SJCRH30 (cell line): ENCODE data around the gene ERN1. TPM values are rescaled to one million over a fixed set of nuclear protein-coding genes. Genes with fewer than 3 reads are reported as not detected.

Experiments used
- DNase-seq, 2 experiments: peaks; one replicate each; pipeline ENCODE4 v3.0.0-alpha.2; 2015 to 2020
- H3K27ac ChIP-seq: fragments of 250-450 bp; sonication (Bioruptor Pico); 2 replicates; pipeline ENCODE4 v1.5.1; 2020; ENCODE audit warnings: mild to moderate bottlenecking, moderate library complexity
- H3K27me3 ChIP-seq: fragments of 250-450 bp; sonication (Bioruptor Pico); 2 replicates; pipeline ENCODE4 v1.5.1; 2020; ENCODE audit warnings: mild to moderate bottlenecking, moderate library complexity
- H3K36me3 ChIP-seq: fragments of 250-450 bp; sonication (Bioruptor Pico); 2 replicates; pipeline ENCODE4 v1.5.1; 2020; ENCODE audit warnings: mild to moderate bottlenecking, moderate library complexity
- H3K4me1 ChIP-seq: fragments of 250-450 bp; sonication (Bioruptor Pico); 2 replicates; pipeline ENCODE4 v1.5.1; 2020; ENCODE audit warnings: mild to moderate bottlenecking, moderate library complexity
- H3K4me3 ChIP-seq: fragments of 250-450 bp; sonication (Bioruptor Pico); 2 replicates; pipeline ENCODE4 v1.5.1; 2020; ENCODE audit warnings: mild to moderate bottlenecking, moderate library complexity
- H3K9me3 ChIP-seq: fragments of 250-450 bp; sonication (Bioruptor Pico); replicated peaks from 2 replicates; pipeline ENCODE4 v1.5.1; 2020; ENCODE audit warnings: mild to moderate bottlenecking, moderate library complexity
- total RNA-seq: library from RNA; depleted of rRNA; stranded (reverse); fragments of >200 nt; shearing (Covaris generic); gene quantifications from 2 replicates; pipeline ENCODE4 v1.2.3, GENCODE V29; 2014

ERN1 gene
- total RNA-seq, 1 experiment from 2014 or later = 2.2 TPM

- no peaks in the 10 kb centered on the region for H3K27me3 ChIP-seq
- no peak overlapping the region for H3K27ac ChIP-seq
- no peak overlapping the region for H3K4me3 ChIP-seq
- no peak for DNase-seq
- H3K9me3 ChIP-seq = no peaks in the 10 kb centered on the region
- peaks cover 9% of the 10 kb centered on the region for H3K4me1 ChIP-seq
- no peaks in the 10 kb centered on the region for H3K36me3 ChIP-seq
Measured at GRCh38 chr17:64097196-64097936, 32.6 kb downstream of the ERN1 start.

GRCh38 chr17:64096037-64096436 lies 33.9 kb downstream of the ERN1 start:
- no peak for DNase-seq
- Histone ChIP-seq H3K36me3 (no peaks in the 10 kb centered on the region), H3K4me1 (peaks cover 9% of the 10 kb centered on the region), H3K4me3 (no peak overlapping the region), H3K27ac (peak overlapping the region; percentile 14; the same call in 1 of the 2 replicates), H3K27me3 (no peaks in the 10 kb centered on the region), H3K9me3 (no peaks in the 10 kb centered on the region)

GRCh38 chr17:64095144-64095882 lies 34.6 kb downstream of the ERN1 start:
- Histone ChIP-seq H3K9me3 (no peaks in the 10 kb centered on the region), H3K27ac (peak overlapping the region; percentile 14; the same call in 1 of the 2 replicates), H3K4me3 (no peak overlapping the region), H3K36me3 (no peaks in the 10 kb centered on the region), H3K27me3 (no peaks in the 10 kb centered on the region), H3K4me1 (peaks cover 9% of the 10 kb centered on the region)
- peak; percentile 46 to 66 for DNase-seq

- no peaks in the 10 kb centered on the region for H3K9me3 ChIP-seq
- H3K27me3 ChIP-seq = no peaks in the 10 kb centered on the region
- H3K4me3 ChIP-seq = no peak overlapping the region
- no peak overlapping the region for H3K27ac ChIP-seq
- no peak for DNase-seq
- H3K36me3 ChIP-seq = no peaks in the 10 kb centered on the region
- peaks cover 9% of the 10 kb centered on the region for H3K4me1 ChIP-seq
Measured at GRCh38 chr17:64094412-64094811, 35.5 kb downstream of the ERN1 start.

GRCh38 chr17:64092952-64093451 lies 36.9 kb downstream of the ERN1 start:
- Histone ChIP-seq H3K4me1 (peaks cover 9% of the 10 kb centered on the region), H3K27me3 (no peaks in the 10 kb centered on the region), H3K36me3 (no peaks in the 10 kb centered on the region), H3K9me3 (no peaks in the 10 kb centered on the region), H3K27ac (no peak overlapping the region), H3K4me3 (no peak overlapping the region)
- no peak for DNase-seq

- Histone ChIP-seq H3K4me3 (no peak overlapping the region), H3K27ac (no peak overlapping the region), H3K9me3 (no peaks in the 10 kb centered on the region), H3K4me1 (peaks cover 9% of the 10 kb centered on the region), H3K27me3 (no peaks in the 10 kb centered on the region), H3K36me3 (no peaks in the 10 kb centered on the region)
- DNase-seq = no peak
Measured at GRCh38 chr17:64092113-64092512, 37.8 kb downstream of the ERN1 start.

- H3K9me3 ChIP-seq = no peaks in the 10 kb centered on the region
- H3K27me3 ChIP-seq = no peaks in the 10 kb centered on the region
- H3K4me1 ChIP-seq = peaks cover 9% of the 10 kb centered on the region
- no peak overlapping the region for H3K27ac ChIP-seq
- H3K4me3 ChIP-seq = no peak overlapping the region
- DNase-seq = no peak
- H3K36me3 ChIP-seq = no peaks in the 10 kb centered on the region
Measured at GRCh38 chr17:64091571-64091970, 38.4 kb downstream of the ERN1 start.

- Histone ChIP-seq H3K4me3 (no peak overlapping the region), H3K4me1 (peaks cover 9% of the 10 kb centered on the region), H3K9me3 (no peaks in the 10 kb centered on the region), H3K27me3 (no peaks in the 10 kb centered on the region), H3K27ac (no peak overlapping the region), H3K36me3 (no peaks in the 10 kb centered on the region)
- DNase-seq = no peak
Measured at GRCh38 chr17:64091116-64091515, 38.8 kb downstream of the ERN1 start.

- Histone ChIP-seq H3K27ac (no peak overlapping the region), H3K27me3 (no peaks in the 10 kb centered on the region), H3K4me3 (no peak overlapping the region), H3K36me3 (no peaks in the 10 kb centered on the region), H3K4me1 (peaks cover 2% of the 10 kb centered on the region; the same call in 1 of the 2 replicates), H3K9me3 (no peaks in the 10 kb centered on the region)
- DNase-seq = no peak
Measured at GRCh38 chr17:64090144-64090543, 39.8 kb downstream of the ERN1 start.

GRCh38 chr17:64087252-64088005 lies 42.5 kb downstream of the ERN1 start:
- no peak for DNase-seq
- peaks cover under 1% of the 10 kb centered on the region; the same call in 1 of the 2 replicates for H3K4me1 ChIP-seq
- H3K27ac ChIP-seq = no peak overlapping the region
- no peaks in the 10 kb centered on the region for H3K27me3 ChIP-seq
- H3K9me3 ChIP-seq = no peaks in the 10 kb centered on the region
- H3K4me3 ChIP-seq = no peak overlapping the region
- H3K36me3 ChIP-seq = no peaks in the 10 kb centered on the region

GRCh38 chr17:64085650-64086005 lies 44.3 kb downstream of the ERN1 start:
- Histone ChIP-seq H3K4me1 (peaks cover 5% of the 10 kb centered on the region; the same call in 1 of the 2 replicates), H3K27me3 (no peaks in the 10 kb centered on the region), H3K27ac (no peak overlapping the region), H3K4me3 (no peak overlapping the region), H3K9me3 (no peaks in the 10 kb centered on the region), H3K36me3 (no peaks in the 10 kb centered on the region)
- DNase-seq = no peak

- no peak for DNase-seq
- no peaks in the 10 kb centered on the region for H3K27me3 ChIP-seq
- no peaks in the 10 kb centered on the region for H3K9me3 ChIP-seq
- no peaks in the 10 kb centered on the region for H3K36me3 ChIP-seq
- no peak overlapping the region for H3K4me3 ChIP-seq
- H3K4me1 ChIP-seq = peaks cover 5% of the 10 kb centered on the region; the same call in 1 of the 2 replicates
- no peak overlapping the region for H3K27ac ChIP-seq
Measured at GRCh38 chr17:64084940-64085649, 44.8 kb downstream of the ERN1 start.

- no peaks in the 10 kb centered on the region for H3K36me3 ChIP-seq
- no peaks in the 10 kb centered on the region for H3K9me3 ChIP-seq
- peaks cover 5% of the 10 kb centered on the region; the same call in 1 of the 2 replicates for H3K4me1 ChIP-seq
- no peaks in the 10 kb centered on the region for H3K27me3 ChIP-seq
- no peak overlapping the region for H3K27ac ChIP-seq
- no peak for DNase-seq
- no peak overlapping the region for H3K4me3 ChIP-seq
Measured at GRCh38 chr17:64084086-64084939, 45.6 kb downstream of the ERN1 start.
